Measurements from ENCODE around the gene TMEM266. TPM values are rescaled to one million over a fixed set of nuclear protein-coding genes. Genes with fewer than 3 reads are reported as not detected.

The TMEM266 gene
- total RNA-seq, 1 donor, result not detected

DNA sequence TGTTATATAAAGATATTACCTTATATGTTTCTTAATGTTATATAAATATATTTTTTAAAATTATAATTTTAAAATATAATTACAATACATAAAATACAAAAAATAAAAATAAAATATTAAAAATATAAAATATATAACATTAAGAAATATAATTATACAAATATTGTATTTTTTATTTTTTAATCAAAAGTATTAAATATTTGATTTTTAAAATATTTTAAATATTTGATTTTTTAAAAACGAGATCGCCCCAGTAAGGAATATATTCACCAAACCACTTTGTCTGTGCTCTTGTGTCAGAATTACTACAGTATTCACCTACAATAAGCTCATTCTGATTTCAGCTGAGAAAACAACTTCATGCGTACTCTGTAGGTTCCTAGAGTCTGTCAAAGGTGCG is 162.4 kb downstream of the TMEM266 start:
- H3K4me1 ChIP-seq (ENCODE audit: insufficient read depth, low read length), result no peaks in the 10 kb centered on the region
- H3K9me3 ChIP-seq (ENCODE audit: low read depth, low read length), result no peaks in the 10 kb centered on the region
- H3K27me3 ChIP-seq (ENCODE audit: insufficient read depth, low read length), result no peaks in the 10 kb centered on the region
- no peak overlapping the region for H3K4me3 ChIP-seq (ENCODE audit: low read length)

DNA sequence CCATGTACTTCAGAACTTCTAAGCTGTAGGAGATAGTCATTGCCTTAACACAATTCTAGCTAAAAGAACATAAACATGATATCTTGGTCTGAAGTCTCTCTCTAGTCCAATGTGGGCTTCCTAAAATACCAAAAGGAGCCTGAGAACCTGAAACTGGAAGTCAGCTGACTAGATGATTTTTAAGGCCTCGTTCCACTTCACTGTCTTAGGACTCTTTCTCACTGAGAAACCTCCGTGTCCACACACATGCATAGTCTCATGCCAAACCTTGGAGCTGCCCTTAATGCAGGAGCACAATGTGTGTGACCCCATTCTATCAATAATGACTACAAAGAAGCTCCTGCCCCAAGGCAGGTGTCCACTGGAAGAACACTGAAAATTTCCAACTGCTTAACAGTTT is 163.7 kb downstream of the TMEM266 start:
- no peaks in the 10 kb centered on the region for H3K4me1 ChIP-seq (ENCODE audit: insufficient read depth, low read length)
- no peak overlapping the region for H3K4me3 ChIP-seq (ENCODE audit: low read length)
- H3K27me3 ChIP-seq (ENCODE audit: insufficient read depth, low read length), result no peaks in the 10 kb centered on the region
- no peaks in the 10 kb centered on the region for H3K9me3 ChIP-seq (ENCODE audit: low read depth, low read length)

DNA sequence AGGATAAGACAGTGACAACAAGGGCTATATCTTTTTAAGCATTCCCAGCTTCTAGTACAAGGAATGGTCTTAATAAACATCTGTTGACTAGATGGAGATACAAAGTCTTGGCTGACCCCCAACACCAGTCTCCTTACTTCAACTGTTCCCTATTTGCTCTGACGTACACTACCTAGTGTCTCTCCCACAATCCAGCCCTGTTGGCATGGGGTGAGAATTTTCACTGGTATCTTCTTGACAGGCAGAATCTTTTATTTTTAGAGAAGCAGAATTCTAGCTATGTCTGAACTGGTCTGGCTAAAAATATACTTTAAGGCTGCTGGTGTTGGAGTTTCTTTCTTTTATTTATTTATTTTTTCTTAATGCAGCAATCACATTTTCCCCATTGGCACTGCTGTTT is 169.5 kb downstream of the TMEM266 start:
- no peaks in the 10 kb centered on the region for H3K4me1 ChIP-seq (ENCODE audit: insufficient read depth, low read length)
- H3K4me3 ChIP-seq (ENCODE audit: low read length), result no peak overlapping the region
- H3K27me3 ChIP-seq (ENCODE audit: insufficient read depth, low read length), result no peaks in the 10 kb centered on the region
- no peaks in the 10 kb centered on the region for H3K9me3 ChIP-seq (ENCODE audit: low read depth, low read length)

DNA sequence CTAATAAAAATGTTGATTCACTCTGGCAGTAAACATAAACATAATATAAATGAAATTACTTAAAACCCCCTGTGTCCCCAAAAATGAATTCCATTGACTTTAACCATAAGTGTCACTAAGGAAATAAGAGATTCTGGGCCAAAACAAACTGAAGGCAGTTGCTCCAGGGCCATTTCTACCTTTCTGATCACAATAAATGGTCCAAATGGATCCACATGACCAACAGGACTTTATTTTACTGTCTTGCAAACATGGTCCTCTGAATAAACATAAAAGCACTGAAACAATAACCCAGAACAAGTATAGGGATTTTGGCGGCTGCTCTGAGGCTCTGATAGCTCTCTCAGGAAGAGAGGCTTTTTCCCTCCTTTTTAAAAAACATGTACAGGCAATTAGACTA is 174.1 kb downstream of the TMEM266 start:
- Histone ChIP-seq H3K27me3 (ENCODE audit: insufficient read depth, low read length) (no peaks in the 10 kb centered on the region), H3K4me3 (ENCODE audit: low read length) (no peak overlapping the region), H3K9me3 (ENCODE audit: low read depth, low read length) (no peaks in the 10 kb centered on the region), H3K4me1 (ENCODE audit: insufficient read depth, low read length) (no peaks in the 10 kb centered on the region)

DNA sequence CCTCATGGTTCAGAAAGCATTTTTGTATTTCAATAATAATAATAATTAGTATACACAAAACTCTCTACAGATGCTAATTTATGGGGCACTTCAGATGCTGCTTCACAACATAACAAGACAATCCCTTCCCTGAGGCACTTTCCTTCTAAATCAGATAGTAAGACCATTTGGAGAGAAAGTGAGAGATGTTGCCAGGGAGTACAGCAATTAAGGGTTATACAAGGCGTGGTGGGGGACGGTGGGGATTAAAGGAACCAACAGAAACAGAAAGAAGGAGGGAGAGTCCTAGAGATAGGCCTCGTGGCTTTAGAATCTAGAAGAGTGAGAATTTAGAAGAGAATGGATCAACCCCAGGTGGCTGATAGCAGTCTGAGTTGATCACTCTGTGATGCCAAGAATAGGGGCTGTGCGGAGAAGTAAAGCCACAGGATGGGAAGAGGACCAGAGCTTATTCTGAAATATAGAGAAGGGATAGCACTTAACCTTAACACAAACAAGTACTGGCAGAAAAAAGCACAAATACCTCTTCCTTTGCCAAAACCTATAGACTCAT is 174.6 kb downstream of the TMEM266 start:
- H3K9me3 ChIP-seq (ENCODE audit: low read depth, low read length), result no peaks in the 10 kb centered on the region
- no peaks in the 10 kb centered on the region for H3K27me3 ChIP-seq (ENCODE audit: insufficient read depth, low read length)
- no peaks in the 10 kb centered on the region for H3K4me1 ChIP-seq (ENCODE audit: insufficient read depth, low read length)
- H3K4me3 ChIP-seq (ENCODE audit: low read length), result no peak overlapping the region

DNA sequence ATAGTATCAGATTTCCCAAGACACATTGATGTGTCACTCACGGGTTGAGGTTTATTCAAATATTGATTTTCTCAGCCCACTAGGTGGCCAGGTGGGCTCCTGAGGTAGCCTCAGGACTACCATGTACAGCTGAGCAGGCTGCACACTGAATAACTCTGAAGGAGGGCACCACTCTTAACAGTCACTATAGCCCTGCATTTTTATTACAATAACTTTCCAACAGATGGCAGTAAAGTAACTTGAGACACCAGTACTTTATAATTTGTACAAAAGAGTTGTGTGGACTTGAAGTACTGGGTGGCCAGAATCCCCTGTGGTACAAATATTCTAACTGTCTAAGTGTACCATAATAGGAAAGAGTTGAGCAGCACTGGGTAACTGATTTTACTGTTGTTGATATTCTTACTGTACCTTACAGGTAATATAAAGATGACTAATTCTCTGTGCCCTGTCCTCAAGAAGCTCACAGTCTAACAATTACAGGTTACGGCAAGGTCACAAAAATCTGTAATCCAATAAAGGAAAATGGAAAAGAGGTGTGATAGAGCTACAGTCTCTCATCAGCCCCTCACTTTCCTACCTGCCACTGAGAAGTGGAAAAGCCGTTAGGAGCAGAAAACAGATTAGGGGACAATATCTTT is 175.5 kb downstream of the TMEM266 start:
- Histone ChIP-seq H3K4me1 (ENCODE audit: insufficient read depth, low read length) (no peaks in the 10 kb centered on the region), H3K9me3 (ENCODE audit: low read depth, low read length) (no peaks in the 10 kb centered on the region), H3K27me3 (ENCODE audit: insufficient read depth, low read length) (no peaks in the 10 kb centered on the region), H3K4me3 (ENCODE audit: low read length) (no peak overlapping the region)

DNA sequence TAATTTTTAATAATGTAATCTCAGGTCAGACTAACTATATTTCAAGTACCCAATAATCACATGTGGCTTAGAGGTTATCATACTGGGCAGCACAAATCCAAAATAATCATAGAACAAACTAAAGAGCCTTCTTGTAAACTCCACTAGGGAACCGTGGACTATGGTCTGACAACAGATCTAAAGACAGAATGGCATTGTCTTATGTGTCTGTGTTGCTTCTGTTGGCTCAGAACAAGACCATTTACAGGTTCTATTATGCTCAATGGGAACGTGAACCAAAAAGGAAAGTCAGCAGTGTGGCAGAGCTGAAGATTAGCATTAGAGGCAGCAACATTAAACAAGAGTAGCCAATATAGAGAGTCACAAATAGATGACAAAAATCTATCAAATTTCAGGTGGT is 176.6 kb downstream of the TMEM266 start:
- H3K27me3 ChIP-seq (ENCODE audit: insufficient read depth, low read length), result no peaks in the 10 kb centered on the region
- H3K4me1 ChIP-seq (ENCODE audit: insufficient read depth, low read length), result no peaks in the 10 kb centered on the region
- H3K4me3 ChIP-seq (ENCODE audit: low read length), result no peak overlapping the region
- no peaks in the 10 kb centered on the region for H3K9me3 ChIP-seq (ENCODE audit: low read depth, low read length)

DNA sequence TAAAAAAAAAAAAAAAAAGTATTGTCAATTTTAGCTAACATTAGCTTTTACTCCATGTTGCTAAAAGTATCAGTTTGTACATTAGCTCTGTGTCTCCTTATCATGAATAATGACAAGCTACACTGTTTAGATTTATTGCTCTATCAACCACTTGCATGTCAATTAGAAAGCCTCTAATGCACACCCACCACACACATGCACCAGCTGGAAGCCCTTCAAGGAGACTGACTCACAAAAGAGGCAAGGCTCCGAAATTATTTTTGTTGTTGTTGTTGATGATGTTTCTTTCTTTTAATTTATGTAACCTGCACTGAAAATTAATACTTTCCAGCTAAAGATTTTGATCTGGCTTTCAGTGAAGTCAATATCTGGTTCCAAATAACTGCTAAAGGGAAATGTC is 180.0 kb downstream of the TMEM266 start:
- Histone ChIP-seq H3K4me1 (ENCODE audit: insufficient read depth, low read length) (no peaks in the 10 kb centered on the region), H3K27me3 (ENCODE audit: insufficient read depth, low read length) (no peaks in the 10 kb centered on the region), H3K9me3 (ENCODE audit: low read depth, low read length) (no peaks in the 10 kb centered on the region), H3K4me3 (ENCODE audit: low read length) (no peak overlapping the region)

DNA sequence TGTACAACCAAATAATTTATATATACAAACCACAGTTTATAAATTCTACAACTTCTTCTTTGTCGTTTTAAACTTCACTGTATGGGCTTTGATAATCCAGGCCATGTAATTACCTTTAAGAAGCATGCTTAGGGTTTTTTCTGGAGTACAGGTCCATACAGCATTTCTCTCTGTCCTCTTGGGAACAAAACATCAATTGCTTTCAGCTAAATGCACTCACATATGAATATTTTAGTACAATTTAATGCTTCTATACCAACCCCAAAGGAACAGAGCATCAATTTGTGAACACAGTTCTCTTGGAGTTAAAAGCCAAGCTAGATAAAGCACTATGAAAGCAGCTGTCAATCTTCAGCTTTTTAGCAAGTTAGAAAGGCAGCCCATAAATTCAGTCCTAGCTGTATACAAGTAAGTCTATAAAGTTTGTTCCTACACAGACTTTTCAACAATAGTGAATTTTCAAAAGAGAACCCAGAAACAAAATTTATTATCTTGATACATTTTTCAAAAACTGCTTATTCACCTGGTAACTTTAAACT is 185.4 kb downstream of the TMEM266 start:
- no peaks in the 10 kb centered on the region for H3K27me3 ChIP-seq (ENCODE audit: insufficient read depth, low read length)
- no peak overlapping the region for H3K4me3 ChIP-seq (ENCODE audit: low read length)
- H3K9me3 ChIP-seq (ENCODE audit: low read depth, low read length), result no peaks in the 10 kb centered on the region
- H3K4me1 ChIP-seq (ENCODE audit: insufficient read depth, low read length), result no peaks in the 10 kb centered on the region

DNA sequence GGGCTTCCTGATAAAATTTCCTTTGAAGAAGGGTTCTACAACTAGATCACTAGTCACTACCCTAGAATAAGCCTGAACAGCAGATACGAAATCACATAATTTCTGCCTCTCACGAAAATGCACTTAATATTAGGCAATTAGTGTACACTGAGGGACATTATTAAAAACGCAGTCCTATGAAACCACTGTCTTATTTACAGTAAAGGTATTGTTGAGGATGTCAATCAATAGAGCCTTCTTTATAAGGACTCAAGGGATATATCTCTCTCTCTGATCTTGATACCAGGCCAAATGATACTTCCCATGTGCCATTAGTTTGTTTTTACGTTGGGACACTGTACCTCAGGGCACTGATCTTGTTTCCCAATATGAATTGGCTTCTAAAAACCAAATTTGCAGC is 191.9 kb downstream of the TMEM266 start:
- Histone ChIP-seq H3K4me3 (ENCODE audit: low read length) (no peak overlapping the region), H3K9me3 (ENCODE audit: low read depth, low read length) (no peaks in the 10 kb centered on the region), H3K4me1 (ENCODE audit: insufficient read depth, low read length) (no peaks in the 10 kb centered on the region), H3K27me3 (ENCODE audit: insufficient read depth, low read length) (no peaks in the 10 kb centered on the region)

DNA sequence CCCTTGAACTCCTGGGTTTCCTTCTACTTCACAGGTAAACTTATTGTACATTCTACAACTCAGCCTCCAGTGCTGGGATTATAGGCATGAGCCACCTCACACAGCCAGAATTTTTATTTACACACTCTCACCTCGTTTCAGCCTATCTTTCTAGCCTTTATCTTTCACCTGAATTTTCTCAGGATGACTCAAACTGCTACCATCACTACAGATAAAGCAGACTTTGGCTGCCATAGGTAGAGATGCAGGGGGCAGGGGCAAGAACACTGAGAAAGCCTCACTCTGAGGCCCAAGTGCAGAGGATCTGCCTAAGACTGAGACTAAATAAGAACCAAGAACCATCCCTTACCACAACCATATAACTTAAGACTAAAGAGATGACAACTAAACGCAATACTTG is 192.5 kb downstream of the TMEM266 start:
- Histone ChIP-seq H3K4me1 (ENCODE audit: insufficient read depth, low read length) (no peaks in the 10 kb centered on the region), H3K4me3 (ENCODE audit: low read length) (no peak overlapping the region), H3K9me3 (ENCODE audit: low read depth, low read length) (no peaks in the 10 kb centered on the region)

DNA sequence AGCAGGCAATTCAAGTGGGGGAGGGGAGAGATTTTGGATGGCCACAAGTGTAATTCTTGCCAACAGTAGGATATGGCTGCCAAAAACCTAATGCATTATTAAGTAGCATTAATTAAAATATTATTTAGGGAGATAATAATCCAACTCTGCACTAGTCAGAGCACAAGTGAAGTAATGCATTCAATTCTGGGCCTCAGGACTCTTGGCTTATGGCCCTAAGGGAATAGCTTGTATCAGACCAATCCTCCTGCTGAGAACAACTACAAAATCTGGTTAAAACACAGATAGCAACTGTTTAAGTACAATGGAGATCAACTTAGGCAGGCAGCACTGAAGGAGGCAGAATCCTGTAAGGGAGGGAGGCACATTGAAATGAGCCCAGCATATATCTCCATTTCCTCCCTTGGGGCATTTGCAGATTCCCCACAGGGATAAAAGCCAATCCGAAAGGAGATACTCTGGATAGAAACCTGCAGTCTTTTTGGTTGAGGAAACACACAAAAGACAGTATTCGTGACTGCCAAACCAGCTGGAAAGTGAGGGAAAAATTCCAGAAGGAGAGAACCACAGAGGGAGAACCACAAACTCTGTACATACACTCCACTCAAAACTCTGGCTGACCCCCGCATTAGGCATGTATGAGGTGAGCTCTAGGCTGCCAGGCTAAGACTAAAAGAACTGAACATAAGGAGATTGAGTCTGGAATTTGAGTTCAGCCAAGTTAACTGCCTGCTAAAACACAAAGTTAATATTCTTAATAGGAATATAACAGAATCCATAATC is 194.1 kb downstream of the TMEM266 start:
- Histone ChIP-seq H3K27me3 (ENCODE audit: insufficient read depth, low read length) (no peaks in the 10 kb centered on the region), H3K4me3 (ENCODE audit: low read length) (no peak overlapping the region), H3K4me1 (ENCODE audit: insufficient read depth, low read length) (no peaks in the 10 kb centered on the region), H3K9me3 (ENCODE audit: low read depth, low read length) (no peaks in the 10 kb centered on the region)

More for the DNA sequence above, 192.5 kb downstream of the TMEM266 start:
- H3K27me3 ChIP-seq (ENCODE audit: insufficient read depth, low read length), result no peaks in the 10 kb centered on the region

Other genes with a start within 250 kb of the TMEM266 start
- 46.5 TPM for gene UBE2Q2, start 216.5 kb upstream of the TMEM266 start, total RNA-seq
- 10.3 TPM for gene FBXO22, start 156.1 kb upstream of the TMEM266 start, total RNA-seq
- gene NRG4, start 47.6 kb upstream of the TMEM266 start, total RNA-seq, result 0.84 TPM

Measured in mononuclear cell (primary cell).